CD4-positive, alpha-beta T cell (primary cell): ENCODE results near the gene SFTA2. TPM values are rescaled to one million over a fixed set of nuclear protein-coding genes. Genes with fewer than 3 reads are reported as not detected.

Source experiments
- ATAC-seq: fragments of 200-7000 bp; cut with Tn5 transposase; one replicate; pipeline ENCODE4 v1.10.0; 2022; ENCODE audit warnings: mild to moderate bottlenecking; ENCODE audit not compliant: poor library complexity
- CTCF ChIA-PET: fragments of 350-600 bp; sonication (Branson Sonifier 250); formaldehyde crosslinking; loops from one replicate; lab custom pipeline; 2021; ENCODE audit warnings: antibody characterized with exemption, inconsistent platforms; lab: Charles Lee
- POLR2A ChIA-PET: fragments of 350-600 bp; sonication (Branson Sonifier 250); formaldehyde crosslinking; loops from one replicate; lab custom pipeline; 2021; ENCODE audit warnings: antibody characterized with exemption, inconsistent platforms; lab: Charles Lee
- DNase-seq, 14 experiments: peaks; one replicate each; pipeline ENCODE4 v3.0.0-alpha.2; 2013 to 2020; ENCODE audit warnings: mixed read lengths in 2 of 14
- H3K27ac ChIP-seq, 2 donors: one replicate each; pipeline versions ENCODE4 v1.5.1 to v1.7.0; 2013; ENCODE audit warnings: low read length in 2 of 2, low read depth in 1 of 2, mild to moderate bottlenecking in 1 of 2
- H3K27me3 ChIP-seq, 2 experiments: 1 replicate in 1 of 2; 2 replicates in 1 of 2; pipeline versions ENCODE4 v1.6.1 to v1.7.0; 2013; ENCODE audit warnings: low read length in 2 of 2, control low read depth in 1 of 2, mild to moderate bottlenecking in 1 of 2, moderate library complexity in 1 of 2; ENCODE audit not compliant: insufficient read depth in 2 of 2, control insufficient read depth in 1 of 2
- H3K36me3 ChIP-seq: one replicate; pipeline ENCODE4 v1.6.1; 2013; ENCODE audit warnings: low read length, control low read depth; ENCODE audit not compliant: insufficient read depth
- H3K4me1 ChIP-seq: one replicate; pipeline ENCODE4 v1.6.1; 2013; ENCODE audit warnings: low read length, control low read depth; ENCODE audit not compliant: insufficient read depth
- H3K4me3 ChIP-seq: one replicate; pipeline ENCODE4 v1.5.1; 2013; ENCODE audit warnings: mild to moderate bottlenecking, low read length, moderate library complexity
- H3K9me3 ChIP-seq, 2 experiments: 1 replicate in 1 of 2; 2 replicates in 1 of 2; pipeline versions ENCODE4 v1.6.1 to v1.7.0; 2013; ENCODE audit warnings: low read length in 2 of 2, mild to moderate bottlenecking in 2 of 2, control low read depth in 1 of 2, moderate library complexity in 1 of 2; ENCODE audit not compliant: control insufficient read depth in 1 of 2, insufficient read depth in 1 of 2
- H3K27ac Mint-ChIP-seq: one replicate; pipeline ENCODE4 v1.8.0; 2020; ENCODE audit warnings: mixed read lengths
- H3K27me3 Mint-ChIP-seq: one replicate; pipeline ENCODE4 v1.8.0; 2021; ENCODE audit warnings: mixed read lengths
- H3K36me3 Mint-ChIP-seq: one replicate; pipeline ENCODE4 v1.8.0; 2021; ENCODE audit warnings: low read depth, mixed read lengths
- H3K4me1 Mint-ChIP-seq: one replicate; pipeline ENCODE4 v1.8.0; 2021; ENCODE audit warnings: low read depth, mixed read lengths
- H3K4me3 Mint-ChIP-seq: one replicate; pipeline ENCODE4 v1.8.0; 2020; ENCODE audit warnings: mild to moderate bottlenecking, mixed read lengths
- H3K9me3 Mint-ChIP-seq: one replicate; pipeline ENCODE4 v1.8.0; 2020; ENCODE audit warnings: mixed read lengths
- CTCF ChIP-seq: fragments of 200-600 bp; IDR thresholded peaks from one replicate; pipeline ENCODE4 v1.8.0; 2022; ENCODE audit warnings: antibody characterized with exemption, mild to moderate bottlenecking
- intact Hi-C, 2 experiments: fragments of 100-400 bp; cut with DNase I in 1 of 2; cut with micrococcal nuclease in 1 of 2; formaldehyde crosslinking; loops; one replicate each; pipeline versions ENCODE4 v1.15.1 to v1.9.0; 2023 to 2025; cut with DNase I, micrococcal nuclease
- total RNA-seq, 174 experiments: library from RNA in 2 of 174; stranded (reverse) in 2 of 174; gene quantifications; one replicate each; pipeline ENCODE4 v1.2.3 and lab custom pipeline; 2021 to 2026

The SFTA2 gene
- total RNA-seq, 2 experiments from 2014 or later: not detected

- no peaks in the 10 kb centered on the region for H3K27me3 Mint-ChIP-seq
- DNase-seq (no peak), ATAC-seq (no peak)
- H3K4me3 ChIP-seq: no peak overlapping the region
- CTCF ChIA-PET: no interaction called here
- peaks cover 18% of the 10 kb centered on the region for H3K4me1 Mint-ChIP-seq
- H3K9me3 ChIP-seq: no peaks in the 10 kb centered on the region
- no peak for TF ChIP-seq CTCF
- peaks cover 7% of the 10 kb centered on the region for H3K36me3 ChIP-seq
- H3K9me3 Mint-ChIP-seq: no peaks in the 10 kb centered on the region
- H3K27me3 ChIP-seq: no peaks in the 10 kb centered on the region
- POLR2A ChIA-PET: no interaction called here
- H3K27ac ChIP-seq: no peak overlapping the region
- peaks cover 18% of the 10 kb centered on the region for H3K36me3 Mint-ChIP-seq
- intact Hi-C loops: loop anchor here in 1 of 2 experiments (10.0 kb wide), 1 partner anchor 435 kb away; no protein-coding TSS in a partner anchor
- H3K4me1 ChIP-seq: peaks cover 21% of the 10 kb centered on the region
- H3K4me3 Mint-ChIP-seq: no peak overlapping the region
- no peak overlapping the region for H3K27ac Mint-ChIP-seq
Measured at GRCh38 chr6:30889496-30889885, 42.5 kb downstream of the SFTA2 start.

- Mint-ChIP-seq H3K27me3 (no peaks in the 10 kb centered on the region), H3K4me3 (no peak overlapping the region)
- POLR2A ChIA-PET: no interaction called here
Measured at GRCh38 chr6:30888816-30889495, 43.0 kb downstream of the SFTA2 start.

More at GRCh38 chr6:30888816-30889495, 43.0 kb downstream of the SFTA2 start:
- no peaks in the 10 kb centered on the region for H3K27me3 ChIP-seq
- Mint-ChIP-seq H3K36me3 (peaks cover 16% of the 10 kb centered on the region), H3K27ac (no peak overlapping the region), H3K9me3 (no peaks in the 10 kb centered on the region), H3K4me1 (peaks cover 18% of the 10 kb centered on the region)
- CTCF ChIA-PET: no interaction called here
- intact Hi-C loops: loop anchor here in 1 of 2 experiments (10.0 kb wide), 1 partner anchor 434 kb away; no protein-coding TSS in a partner anchor
- no peaks in the 10 kb centered on the region for H3K9me3 ChIP-seq
- TF ChIP-seq CTCF: no peak
- no peak overlapping the region for H3K4me3 ChIP-seq
- no peak overlapping the region for H3K27ac ChIP-seq
- no peak for DNase-seq
- peaks cover 22% of the 10 kb centered on the region for H3K4me1 ChIP-seq
- ATAC-seq: no peak
- peaks cover 7% of the 10 kb centered on the region for H3K36me3 ChIP-seq
